Brain microvascular endothelial cell (primary cell): ENCODE results near the gene PAGR1.
A peak's percentile ranks its signal among the peaks of the same experiment; 100 is the strongest.
"Not testable (repeated sequence)": the region's sequence is repeated elsewhere in the genome, so short reads cannot be mapped to it uniquely, and the experiment has no call there.

ENCODE experiments used
- DNase-seq: peaks from one replicate; pipeline ENCODE4 v3.0.0-alpha.2; 2020
- H3K27ac ChIP-seq: fragments of 250-450 bp; sonication (Bioruptor Pico); 2 replicates; pipeline ENCODE4 v1.5.1; 2020; ENCODE audit warnings: mild to moderate bottlenecking, moderate library complexity
- H3K27me3 ChIP-seq: fragments of 250-450 bp; sonication (Bioruptor Pico); replicated peaks from 2 replicates; pipeline ENCODE4 v1.5.1; 2020; ENCODE audit warnings: mild to moderate bottlenecking
- H3K36me3 ChIP-seq: fragments of 250-450 bp; sonication (Bioruptor Pico); replicated peaks from 2 replicates; pipeline ENCODE4 v1.5.1; 2020; ENCODE audit warnings: mild to moderate bottlenecking
- H3K4me3 ChIP-seq: 2 replicates; pipeline ENCODE4 v1.5.1; 2011; ENCODE audit warnings: low read depth, mild to moderate bottlenecking, control low read depth, low read length, moderate library complexity
- CTCF ChIP-seq: IDR thresholded peaks from 2 replicates; pipeline ENCODE4 v1.5.1; 2011; ENCODE audit warnings: low read depth, mild to moderate bottlenecking, moderate library complexity, low read length, control low read depth, inconsistent platforms; ENCODE audit errors: missing control alignments
- in situ Hi-C: cut with HindIII; loops from 2 replicates; pipeline ENCODE4 v1.10.0; 2017; ENCODE audit warnings: low sequenced_read_pairs, low pct_ligation_motif_present

PAGR1 gene

GRCh38 chr16:29824589-29825144 is 8.7 kb downstream of the PAGR1 start:
- H3K27ac ChIP-seq: peak overlapping the region; percentile 79
- no peak for DNase-seq

GRCh38 chr16:29825145-29826044 is 9.4 kb downstream of the PAGR1 start:
- Histone ChIP-seq H3K4me3 (peak overlapping the region; percentile 1), H3K27me3 (no peaks in the 10 kb centered on the region), H3K36me3 (peaks cover 6% of the 10 kb centered on the region), H3K27ac (peak overlapping the region; percentile 79)
- in situ Hi-C loops: no loop called here
- DNase-seq: peak; percentile 69
- TF ChIP-seq CTCF: no peak

More at GRCh38 chr16:29824589-29825144, 8.7 kb downstream of the PAGR1 start:
- in situ Hi-C loops: no loop called here
- no peaks in the 10 kb centered on the region for H3K27me3 ChIP-seq
- TF ChIP-seq CTCF: no peak
- H3K36me3 ChIP-seq: peaks cover 2% of the 10 kb centered on the region
- peak overlapping the region; percentile 1 for H3K4me3 ChIP-seq

GRCh38 chr16:29826342-29826695 is 10.4 kb downstream of the PAGR1 start:
- Histone ChIP-seq H3K27ac (peak overlapping the region; percentile 79), H3K27me3 (no peaks in the 10 kb centered on the region), H3K4me3 (no peak overlapping the region), H3K36me3 (peaks cover 13% of the 10 kb centered on the region)
- in situ Hi-C loops: no loop called here
- no peak for DNase-seq
- TF ChIP-seq CTCF: no peak

GRCh38 chr16:29830774-29831173 is 14.8 kb downstream of the PAGR1 start:
- Histone ChIP-seq H3K4me3 (no peak overlapping the region), H3K27me3 (no peaks in the 10 kb centered on the region), H3K27ac (no peak overlapping the region), H3K36me3 (peaks cover 48% of the 10 kb centered on the region)
- TF ChIP-seq CTCF: no peak
- in situ Hi-C loops: no loop called here
- DNase-seq: no peak

GRCh38 chr16:29831490-29831889 is 15.5 kb downstream of the PAGR1 start:
- in situ Hi-C loops: no loop called here
- no peaks in the 10 kb centered on the region for H3K27me3 ChIP-seq
- no peak for DNase-seq
- no peak overlapping the region for H3K27ac ChIP-seq
- H3K4me3 ChIP-seq: no peak overlapping the region
- no peak for TF ChIP-seq CTCF
- peaks cover 52% of the 10 kb centered on the region for H3K36me3 ChIP-seq

GRCh38 chr16:29833219-29833618 is 17.3 kb downstream of the PAGR1 start:
- DNase-seq, in situ Hi-C loops, H3K27ac ChIP-seq, H3K4me3 ChIP-seq, H3K27me3 ChIP-seq: not testable (repeated sequence)
- H3K36me3 ChIP-seq: peaks cover 69% of the 10 kb centered on the region
